Globus pallidus (tissue), 1 donor: Measurements from ENCODE around the gene ITPR2.

Source experiments
- DNase-seq: peaks from one replicate; pipeline ENCODE4 v3.0.0-alpha.2; 2015; ENCODE audit warnings: low spot score

The ITPR2 gene

DNA sequence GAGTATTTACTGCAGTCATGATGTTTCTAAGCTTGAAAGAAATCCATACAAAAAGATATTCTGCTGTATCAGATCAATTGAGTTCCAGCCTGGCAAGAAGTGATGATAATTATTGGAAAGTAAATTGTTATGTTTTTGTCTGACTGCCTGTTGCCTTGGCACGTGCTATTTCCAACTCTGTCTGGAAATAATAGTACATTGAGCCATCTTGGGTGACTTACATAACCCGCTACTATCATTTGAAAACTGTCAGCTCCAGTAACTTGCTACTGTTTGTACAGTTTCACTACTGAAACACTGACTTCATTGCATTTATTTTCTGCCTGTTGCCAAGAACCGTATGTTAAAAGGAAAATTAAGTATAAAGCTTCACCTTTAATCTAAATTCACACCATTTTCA lies 318.6 kb downstream of the ITPR2 start:
- DNase-seq: peak; percentile 44

DNA sequence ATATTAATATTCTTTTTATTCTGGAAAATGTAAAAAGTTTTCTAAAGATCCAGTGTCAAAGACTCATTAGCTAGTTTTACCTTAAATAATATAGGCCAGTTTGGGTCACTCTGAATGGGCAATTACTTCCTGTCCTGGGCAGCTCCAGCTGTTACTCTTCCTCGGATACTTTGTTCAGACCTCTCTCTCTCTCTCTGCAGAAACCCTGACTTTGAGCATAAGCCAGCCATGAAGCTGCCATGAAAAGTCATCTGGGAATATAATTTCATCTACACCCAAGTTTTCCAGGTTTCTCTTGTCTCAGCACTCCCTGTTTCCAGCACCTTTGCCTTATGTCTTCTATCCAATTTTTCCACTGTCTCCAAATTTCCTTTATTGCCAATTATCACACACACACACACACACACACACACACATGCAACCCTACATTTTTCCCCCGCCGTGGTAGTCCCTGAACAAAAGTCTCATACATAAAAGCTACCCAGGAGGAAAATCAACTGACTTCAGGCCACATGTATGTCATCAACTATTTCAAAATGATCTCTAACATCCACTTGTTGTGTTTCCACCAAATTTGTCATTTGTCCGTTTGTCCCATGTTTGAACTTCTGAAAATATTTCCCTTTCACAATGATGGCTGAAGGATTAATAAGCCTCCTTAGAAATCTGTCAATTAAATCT lies 319.5 kb downstream of the ITPR2 start:
- peak; percentile 18 for DNase-seq

DNA sequence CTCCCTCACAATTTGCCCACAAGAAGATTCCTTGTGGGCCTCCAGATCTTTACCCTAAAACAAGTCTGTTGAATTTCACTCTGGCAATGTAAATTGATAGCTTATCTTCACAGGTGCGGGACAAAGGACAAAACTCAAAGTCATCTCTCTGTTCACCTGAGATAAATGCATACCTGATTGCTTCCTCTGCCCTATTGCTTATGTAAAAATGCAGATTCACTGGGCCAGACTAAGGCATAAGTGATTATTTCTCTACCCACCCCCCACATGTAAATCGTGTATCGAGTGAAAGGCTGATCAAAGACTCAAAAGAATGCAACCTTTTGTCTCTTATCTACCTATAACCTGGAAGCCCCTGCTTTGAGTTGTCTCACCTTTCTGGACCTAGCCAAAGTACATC lies 320.8 kb downstream of the ITPR2 start:
- no peak for DNase-seq

DNA sequence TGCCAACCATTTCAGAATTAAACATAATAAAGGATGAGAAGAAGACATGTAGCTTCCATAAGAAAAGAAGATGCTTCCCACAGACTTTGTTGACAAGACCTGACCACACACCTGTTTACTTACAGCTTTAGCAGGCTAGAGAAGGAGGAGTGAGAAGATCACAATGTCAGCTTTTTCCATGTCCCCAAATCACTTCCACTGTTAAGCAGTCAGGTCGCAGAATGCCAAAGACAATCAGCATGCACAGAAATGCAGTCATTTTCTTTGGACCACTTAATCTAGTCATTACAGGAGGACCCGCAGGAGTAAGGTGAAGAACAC lies 322.7 kb downstream of the ITPR2 start:
- DNase-seq: no peak

DNA sequence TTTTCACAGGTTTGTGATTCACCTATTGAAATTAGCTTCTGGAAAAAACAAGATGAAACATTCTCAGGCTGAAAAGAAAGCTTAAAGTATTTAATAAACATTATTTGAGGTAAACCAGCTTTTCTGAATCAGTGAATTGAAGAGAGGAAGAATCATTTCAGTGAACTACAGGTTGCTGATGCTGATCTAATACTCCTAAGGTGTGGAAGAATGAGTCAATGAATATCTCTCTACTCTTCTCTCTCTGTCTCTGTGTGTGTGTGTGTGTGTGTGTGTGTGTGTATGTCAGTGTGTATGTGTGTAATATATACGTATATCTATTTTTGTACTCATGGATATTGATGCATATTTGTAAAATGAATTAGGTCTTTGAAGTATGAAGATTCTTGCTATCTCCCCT lies 325.4 kb downstream of the ITPR2 start:
- no peak for DNase-seq

DNA sequence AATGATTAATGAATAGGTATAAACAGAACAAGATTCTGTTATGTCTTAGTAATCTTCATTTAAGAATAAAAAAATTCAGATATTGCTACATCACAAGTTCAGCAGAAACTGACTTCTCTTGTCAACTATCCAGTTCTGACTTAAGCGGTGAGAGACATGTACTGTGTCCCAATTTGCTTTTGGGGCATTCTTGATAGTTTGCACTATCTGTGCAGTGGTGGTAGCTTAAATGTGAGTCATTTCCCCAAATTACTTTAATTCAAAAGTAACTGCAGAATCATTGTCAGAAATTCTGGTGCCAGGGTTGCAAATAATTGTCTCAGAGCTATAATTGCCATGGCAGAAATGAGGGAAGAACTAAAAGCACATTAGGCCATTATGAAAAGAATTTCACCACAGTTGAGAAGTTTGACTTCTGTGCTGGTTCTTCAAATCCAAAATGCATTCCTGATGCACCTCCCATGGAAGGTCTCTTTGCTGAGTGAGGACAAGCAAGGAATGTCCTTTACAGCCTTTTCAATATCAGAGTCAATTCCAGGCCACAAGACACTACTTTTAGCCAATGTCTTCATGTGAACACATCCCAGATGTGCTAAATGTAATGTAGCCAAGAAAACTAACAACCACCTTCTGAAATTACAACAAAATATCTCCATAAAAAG lies 332.9 kb downstream of the ITPR2 start:
- no peak for DNase-seq

DNA sequence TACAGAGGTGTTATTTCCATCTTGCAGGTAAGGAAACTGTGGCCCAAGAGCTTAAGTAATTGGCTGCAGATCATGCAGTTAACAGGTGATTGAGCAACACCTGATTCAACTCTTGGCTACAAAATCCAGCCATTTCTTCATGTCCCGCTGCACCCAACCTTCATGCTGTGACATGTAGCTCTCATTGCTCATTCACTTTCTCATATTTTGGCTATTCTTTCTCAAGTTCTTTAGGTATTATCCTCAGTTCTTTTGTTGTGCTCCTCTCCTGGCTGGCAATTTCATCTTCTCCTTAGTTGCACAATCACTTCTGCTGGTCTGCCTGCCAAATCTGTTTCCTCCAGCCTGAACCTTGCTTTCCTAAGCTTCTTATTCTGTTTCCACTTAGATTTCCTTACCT lies 336.8 kb downstream of the ITPR2 start:
- no peak for DNase-seq

DNA sequence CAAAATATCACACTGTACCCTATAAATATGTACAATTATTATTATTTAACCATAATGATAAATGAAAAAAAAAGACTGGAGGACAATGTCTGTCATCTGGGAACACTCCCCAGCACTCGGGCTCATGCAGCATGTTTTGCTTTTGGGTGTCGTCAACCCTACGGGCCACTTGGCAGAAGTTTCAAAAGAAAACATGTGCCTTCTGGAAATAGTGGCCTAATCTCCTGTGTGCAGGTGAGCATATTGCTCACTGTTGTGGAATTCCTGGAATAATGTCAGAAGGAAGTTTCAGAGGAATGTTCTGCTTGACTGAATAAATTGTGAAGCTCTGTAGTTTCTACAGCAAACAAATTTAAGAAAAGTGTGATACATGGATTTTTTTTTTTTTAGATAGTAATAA lies 339.3 kb downstream of the ITPR2 start:
- DNase-seq: no peak

DNA sequence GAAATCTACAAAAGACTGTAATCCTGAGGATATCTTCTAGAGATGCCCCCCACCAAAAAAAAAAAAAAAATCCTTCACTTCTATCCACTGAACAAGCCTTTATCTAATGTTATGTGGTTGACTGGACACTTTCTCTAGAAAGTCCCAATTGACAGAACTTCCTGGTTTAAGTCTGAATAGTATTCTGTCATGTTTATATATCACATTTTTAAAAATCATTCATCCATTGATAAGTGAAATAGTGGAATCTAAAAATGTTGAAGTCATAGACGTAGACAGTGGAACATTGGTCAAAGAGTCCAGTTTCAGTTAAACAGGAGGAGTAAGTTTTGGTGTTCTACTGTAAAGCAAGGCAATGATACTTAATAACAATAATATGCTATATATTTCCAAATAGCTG lies 340.6 kb downstream of the ITPR2 start:
- DNase-seq: no peak

DNA sequence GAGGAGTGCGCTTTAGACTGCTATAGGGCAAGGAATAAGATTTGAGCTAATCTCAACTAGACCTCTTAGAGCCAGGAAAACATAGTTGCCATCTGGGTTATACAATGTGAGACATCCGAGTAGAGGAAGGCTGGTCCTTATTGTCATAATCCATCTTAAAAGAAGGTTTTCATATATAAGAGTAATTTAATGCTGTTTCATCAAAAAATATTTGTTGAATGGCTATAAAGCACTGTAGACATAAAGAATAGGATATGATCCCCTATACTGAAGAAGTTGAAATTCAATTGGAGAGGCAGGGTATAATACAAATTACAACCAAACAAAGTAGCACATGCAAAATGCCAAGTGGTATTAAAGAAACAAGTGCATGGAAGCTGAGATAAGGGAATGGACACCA lies 343.1 kb downstream of the ITPR2 start:
- DNase-seq: no peak

DNA sequence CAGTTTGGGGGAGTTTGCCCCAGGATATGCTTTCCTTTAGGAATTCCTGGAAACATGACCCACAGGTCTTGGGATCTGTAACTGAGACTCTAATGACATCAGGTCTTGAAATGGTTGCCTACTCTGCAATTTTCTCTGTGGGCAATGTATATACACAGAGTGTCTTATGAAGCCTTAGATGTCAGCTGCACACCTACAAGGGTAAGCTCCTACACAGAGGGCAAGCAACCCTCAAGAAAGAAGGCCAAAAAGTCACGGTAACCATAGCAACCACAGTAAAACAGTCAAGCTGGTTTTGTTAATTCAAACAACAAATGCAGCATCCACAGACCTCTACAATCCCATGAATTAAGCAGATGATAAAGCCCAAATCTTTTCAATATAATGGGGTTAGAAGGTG lies 344.6 kb downstream of the ITPR2 start:
- no peak for DNase-seq

DNA sequence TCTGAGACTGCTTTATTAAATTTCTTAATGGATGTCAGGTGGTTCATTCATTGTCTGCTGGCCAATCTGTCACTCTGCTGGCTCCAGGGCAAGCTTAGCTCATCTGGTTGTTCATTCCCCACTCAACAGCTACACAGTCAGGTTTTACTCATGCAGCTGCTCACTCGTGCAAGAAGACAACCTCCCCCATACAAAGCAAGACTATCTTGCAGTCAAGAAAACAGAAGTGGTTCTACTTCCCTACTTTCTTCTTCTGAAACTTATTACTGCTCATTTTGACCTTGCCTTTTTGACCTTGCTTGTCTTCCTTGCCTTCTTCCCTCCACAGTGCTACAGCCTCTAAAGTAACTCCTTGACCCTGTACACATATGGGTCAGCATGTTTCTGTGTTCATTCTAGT lies 359.7 kb downstream of the ITPR2 start:
- no peak for DNase-seq

DNA sequence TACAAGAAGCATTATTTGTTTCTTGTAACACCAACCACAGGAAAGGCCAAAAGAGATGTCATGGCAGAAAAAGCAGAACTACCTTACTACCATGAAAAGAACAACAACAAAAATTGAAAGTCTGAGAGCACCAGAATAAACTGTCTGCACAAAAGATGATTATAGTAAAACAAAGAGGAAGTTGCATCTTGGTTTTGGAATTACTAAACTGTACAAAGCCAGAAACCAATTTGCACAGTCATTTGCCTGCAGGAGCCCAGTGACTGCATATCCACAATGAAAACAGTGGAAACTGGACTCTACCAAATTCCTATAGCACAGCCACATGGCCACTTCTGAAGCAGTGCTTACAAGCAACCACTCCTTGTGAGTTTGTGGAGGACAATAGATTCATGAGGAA lies 361.4 kb downstream of the ITPR2 start:
- peak; percentile 70 for DNase-seq

DNA sequence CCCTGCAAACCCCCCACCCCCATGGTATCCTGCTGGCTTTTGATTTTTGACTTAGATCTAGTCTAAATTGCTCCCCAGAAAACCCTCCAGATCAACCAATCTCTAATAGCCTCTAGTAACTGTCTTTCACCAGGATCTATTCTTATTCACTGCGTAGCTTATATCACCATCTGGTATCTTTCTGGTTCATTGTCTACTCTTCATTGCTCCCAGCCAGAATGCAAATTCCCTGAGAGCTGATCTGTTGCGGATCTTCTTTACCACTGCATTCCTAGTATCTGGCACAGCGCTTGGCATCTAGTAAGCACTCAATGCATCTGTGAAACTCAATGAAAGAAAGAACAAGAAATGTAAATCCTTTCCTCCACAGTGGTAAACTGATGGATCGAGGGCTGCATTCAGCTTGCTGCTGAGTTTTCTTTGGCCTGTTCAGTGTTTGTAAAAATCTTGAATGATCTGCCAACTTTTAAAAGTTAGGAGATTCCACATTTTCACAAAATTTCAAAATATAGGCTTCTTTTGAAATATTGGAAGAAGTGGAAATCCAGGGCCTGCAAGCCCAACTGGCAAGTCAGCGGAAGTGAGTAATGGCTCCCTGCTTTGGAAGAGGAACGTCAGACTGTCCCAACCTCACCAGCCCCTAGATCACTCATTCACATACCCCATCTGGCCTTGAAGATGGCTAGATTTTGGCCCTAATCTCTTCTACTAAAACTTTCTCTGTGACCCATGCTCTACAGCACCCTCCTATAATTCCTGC lies 363.4 kb downstream of the ITPR2 start:
- DNase-seq: no peak

DNA sequence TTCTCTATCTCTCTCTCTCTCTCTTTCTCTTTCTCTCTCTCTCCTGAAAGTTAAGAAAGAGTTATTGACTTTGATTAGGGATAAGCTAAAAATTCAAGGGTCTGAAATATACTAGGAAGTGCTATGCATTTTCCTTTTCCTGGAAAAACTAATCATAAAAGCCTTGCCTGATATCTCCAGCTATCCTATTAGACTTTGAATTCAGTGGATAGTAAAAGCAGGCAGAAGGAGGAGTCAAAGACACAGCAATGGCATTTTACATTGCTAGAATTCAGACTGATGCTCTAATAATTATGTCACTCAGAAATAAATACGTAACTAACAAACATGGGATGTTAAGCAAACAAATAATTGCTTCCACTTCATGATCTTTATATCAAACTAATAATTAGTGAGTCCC lies 365.6 kb downstream of the ITPR2 start:
- DNase-seq: no peak

DNA sequence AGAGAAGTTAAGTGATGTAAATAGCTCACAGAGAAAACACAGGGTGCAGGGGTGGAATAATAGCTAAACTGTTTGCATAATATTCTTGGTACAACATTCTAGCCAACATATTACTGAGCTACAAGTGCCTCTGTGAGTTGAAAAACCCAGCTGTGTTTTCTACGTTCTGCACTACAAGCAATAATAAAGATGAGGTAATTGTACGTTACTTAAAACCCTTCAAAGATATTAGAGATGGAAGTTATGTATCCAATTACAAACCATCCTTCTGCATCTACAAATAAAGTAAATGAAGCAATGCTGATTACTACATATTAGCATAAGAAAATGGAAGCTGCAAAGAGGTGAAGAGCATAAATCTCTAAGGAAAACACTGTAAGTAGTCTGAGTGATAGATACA lies 366.3 kb downstream of the ITPR2 start:
- DNase-seq: no peak

DNA sequence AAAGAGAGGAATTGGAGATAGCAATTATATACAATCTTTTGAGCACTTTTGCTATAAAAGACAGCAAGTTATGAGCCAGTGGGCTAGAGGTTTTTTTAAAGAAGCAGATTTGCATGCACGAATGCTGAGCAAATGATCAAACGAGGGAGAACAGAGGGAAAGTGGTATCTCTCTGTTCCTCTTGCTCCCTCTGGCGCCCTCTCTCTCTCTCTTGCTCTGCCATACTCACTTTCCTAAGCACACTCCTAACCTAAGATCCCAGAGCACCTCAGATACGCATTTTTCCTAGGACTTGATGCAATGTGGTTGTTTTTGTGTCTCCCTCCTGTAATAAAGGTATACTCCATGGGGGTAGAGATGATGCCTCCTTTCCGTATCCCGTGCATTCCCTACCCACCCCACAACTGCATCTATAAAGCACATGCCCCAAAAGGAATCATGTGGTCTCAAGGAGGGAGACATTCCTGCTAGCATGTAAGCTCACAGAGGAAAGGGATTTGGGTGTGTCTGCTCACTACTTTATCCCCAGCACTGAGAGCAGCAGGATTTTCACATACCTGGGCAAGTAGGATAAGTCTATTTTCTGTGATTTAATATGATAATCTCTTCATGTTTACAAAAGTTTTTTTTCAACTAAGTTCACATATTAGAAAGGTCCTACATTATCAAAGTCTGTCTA lies 367.4 kb downstream of the ITPR2 start:
- DNase-seq: peak; percentile 57

DNA sequence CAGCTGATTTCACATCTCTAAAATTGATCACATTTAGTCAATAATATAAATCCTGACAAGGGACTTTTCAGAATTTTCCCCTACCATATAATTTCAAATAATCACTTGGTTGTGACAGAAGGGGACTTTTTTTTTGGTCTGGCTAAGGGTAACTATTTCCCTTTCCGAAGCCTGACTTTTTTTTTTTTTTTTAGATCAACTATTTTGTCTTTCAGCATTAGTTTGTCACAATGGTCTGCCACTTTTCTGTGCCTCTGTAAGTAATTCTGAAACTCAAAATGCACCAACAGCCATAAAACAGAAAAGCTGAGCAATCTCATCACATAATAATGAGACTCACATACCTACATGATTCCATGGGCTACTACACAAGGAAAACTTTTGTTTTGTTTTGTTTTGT lies 371.2 kb downstream of the ITPR2 start:
- DNase-seq: no peak

DNA sequence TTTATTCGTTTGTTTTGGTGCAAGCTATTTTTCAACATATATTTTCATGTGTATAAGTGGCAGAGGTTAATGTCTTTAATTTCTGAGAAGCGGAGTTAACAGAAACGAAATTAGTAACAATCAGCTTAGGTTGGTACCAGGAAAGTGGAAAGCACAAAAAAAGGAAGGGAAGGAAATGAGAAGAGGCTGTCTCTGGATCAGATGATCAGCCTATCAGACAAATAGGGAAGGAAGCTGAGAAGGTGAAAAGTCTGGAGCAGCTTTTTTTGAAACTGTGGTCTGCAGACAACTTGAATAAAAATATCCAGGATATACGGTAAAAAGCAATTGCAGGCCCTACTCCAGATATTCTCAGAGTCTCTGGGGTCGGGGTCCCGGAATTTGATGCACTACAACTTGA lies 372.6 kb downstream of the ITPR2 start:
- peak; percentile 51 for DNase-seq

DNA sequence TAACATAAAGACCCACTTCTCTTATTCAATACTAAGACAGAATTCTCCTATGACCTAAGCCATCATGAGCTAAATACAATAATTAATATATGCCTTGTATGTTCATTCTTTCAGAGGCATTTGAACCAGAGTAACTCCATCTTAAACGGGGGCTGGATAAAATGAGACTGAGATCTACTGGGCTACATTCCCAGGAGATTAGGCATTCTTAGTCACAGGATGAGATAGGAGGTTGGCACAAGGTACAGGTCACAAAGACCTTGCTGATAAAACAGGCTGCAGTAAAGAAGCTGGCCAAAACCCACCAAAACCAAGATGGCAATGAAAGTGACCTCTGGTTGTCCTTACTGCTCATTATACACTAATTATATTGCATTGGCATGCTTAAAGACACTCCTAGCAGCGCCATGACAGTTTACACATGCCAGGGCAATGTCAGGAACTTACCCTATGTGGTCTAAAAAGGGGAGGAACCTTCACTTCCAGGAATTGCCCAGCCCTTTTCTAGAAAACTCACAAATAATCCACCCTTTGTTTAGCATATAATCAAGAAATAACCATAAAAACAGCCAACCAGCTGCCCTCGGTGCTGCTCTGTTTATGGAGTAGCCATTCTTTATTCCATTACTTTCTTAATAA lies 376.9 kb downstream of the ITPR2 start:
- no peak for DNase-seq

DNA sequence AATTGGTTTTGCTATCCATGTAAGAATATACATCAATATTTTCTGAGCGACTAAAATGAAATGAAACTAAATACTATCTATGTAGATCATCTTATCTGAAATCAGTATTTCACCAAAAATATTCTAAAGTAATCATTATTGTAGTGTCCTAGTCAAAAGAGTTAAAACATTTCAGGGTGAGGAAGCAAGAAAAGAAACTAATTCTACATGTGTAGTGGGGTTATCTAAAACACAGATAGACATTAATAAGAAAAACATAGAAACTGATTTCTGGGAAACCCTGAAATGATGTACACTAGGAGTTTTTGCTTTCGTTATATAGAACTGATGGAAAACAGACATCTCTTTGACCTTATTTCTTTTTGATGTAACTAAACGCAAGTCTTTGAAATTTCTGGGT lies 379.7 kb downstream of the ITPR2 start:
- DNase-seq: no peak

DNA sequence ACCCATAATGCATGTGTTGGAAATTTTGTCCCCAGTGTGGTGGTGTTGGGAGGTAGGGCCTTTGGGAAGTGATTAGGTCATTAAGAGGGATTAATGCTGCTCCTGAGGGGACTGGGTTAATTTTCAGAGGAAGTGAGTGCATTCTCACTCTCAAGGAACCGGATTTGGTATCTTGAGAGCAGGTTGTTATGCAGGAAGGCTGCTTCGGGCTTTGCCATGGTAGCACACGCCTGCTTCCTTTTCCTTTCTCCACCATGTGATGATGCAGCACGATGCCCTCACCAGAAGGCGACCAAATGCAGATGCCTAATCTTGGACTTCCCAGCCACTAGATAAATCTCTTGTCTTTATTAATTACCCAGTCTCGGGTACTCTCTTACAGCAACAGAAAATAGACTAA lies 380.5 kb downstream of the ITPR2 start:
- no peak for DNase-seq

DNA sequence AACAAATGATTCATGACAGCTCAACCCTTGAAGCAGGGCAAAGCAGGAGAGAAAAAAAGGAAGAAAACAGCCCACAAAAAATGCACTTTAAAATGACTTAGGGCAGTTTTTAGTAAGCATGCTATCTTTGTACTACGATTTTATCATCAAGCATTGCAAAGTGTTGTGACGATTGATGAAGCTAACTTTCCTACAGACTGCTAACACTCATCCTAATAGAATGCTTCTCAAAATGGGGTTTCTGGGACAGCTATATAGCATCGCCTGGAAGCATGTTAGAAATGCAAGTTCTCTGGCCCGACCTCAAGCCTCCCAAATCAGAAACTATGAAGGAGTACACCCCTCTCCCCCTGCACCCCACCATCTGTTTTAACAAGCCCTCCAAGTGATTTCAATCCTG lies 381.2 kb downstream of the ITPR2 start:
- no peak for DNase-seq
